K562 (cell line): ENCODE measurements around the gene CBLL1. TPM values are rescaled to one million over a fixed set of nuclear protein-coding genes. Genes with fewer than 3 reads are reported as not detected.

Experiments used
- TAF9B ChIP-seq: fragments of 450-650 bp; IDR thresholded peaks from 2 replicates; pipeline ENCODE4 v1.6.1; 2018; ENCODE audit warnings: mild to moderate bottlenecking; ENCODE audit not compliant: partially characterized antibody
- polyA plus RNA-seq, 8 experiments: library from polyadenylated mRNA; depleted of rRNA in 4 of 8; stranded (reverse) in 5 of 8; unstranded in 3 of 8; fragments of >200 nt; fragmentation: Nextera tagmentation in 2 of 8; fragmentation: Illumina TruSeq in 1 of 8; extraction: Ambion mirVana in 2 of 8; extraction: Trizol in 1 of 8; gene quantifications; 2 replicates each; pipeline versions ENCODE4 v1.2.1 to v1.2.3, GENCODE V29; 2011 to 2014; ENCODE audit warnings: inconsistent platforms in 1 of 8, missing spikeins in 1 of 8
- total RNA-seq, 7 experiments: library from RNA; depleted of rRNA in 6 of 7; stranded (reverse); fragments of >200 nt in 6 of 7; fragmentation: Illumina TruSeq in 2 of 7; extraction: Trizol in 2 of 7; gene quantifications; 2 replicates each; pipeline versions ENCODE4 v1.2.1 to v1.2.3, GENCODE V29; 2011 to 2021; ENCODE audit warnings: low replicate concordance in 1 of 7
- TF ChIP-seq, protein P1 (sequence below): sonication (generic); formaldehyde crosslinking; IDR thresholded peaks from 2 replicates; pipeline ENCODE4 v1.8.1; 2023; ENCODE audit warnings: mild to moderate bottlenecking, missing genetic modification reagents, moderate library complexity
- TF ChIP-seq, protein P2 (sequence below): sonication (generic); formaldehyde crosslinking; IDR thresholded peaks from 2 replicates; pipeline ENCODE4 v1.8.1; 2023; ENCODE audit warnings: missing genetic modification reagents, mild to moderate bottlenecking, borderline replicate concordance
- TF ChIP-seq, protein P3 (sequence below): fragments of 150-350 bp; IDR thresholded peaks from 2 replicates; pipeline ENCODE4 v1.6.1; 2014; ENCODE audit warnings: low read depth, mild to moderate bottlenecking, low read length, borderline replicate concordance

Gene CBLL1
- total and polyA plus RNA-seq, 9 of the 15 experiments (the other 6 are each of a cell fraction or from before 2014, with no cell fraction given), result 14.7 to 67.9 (median 35.4) TPM

DNA sequence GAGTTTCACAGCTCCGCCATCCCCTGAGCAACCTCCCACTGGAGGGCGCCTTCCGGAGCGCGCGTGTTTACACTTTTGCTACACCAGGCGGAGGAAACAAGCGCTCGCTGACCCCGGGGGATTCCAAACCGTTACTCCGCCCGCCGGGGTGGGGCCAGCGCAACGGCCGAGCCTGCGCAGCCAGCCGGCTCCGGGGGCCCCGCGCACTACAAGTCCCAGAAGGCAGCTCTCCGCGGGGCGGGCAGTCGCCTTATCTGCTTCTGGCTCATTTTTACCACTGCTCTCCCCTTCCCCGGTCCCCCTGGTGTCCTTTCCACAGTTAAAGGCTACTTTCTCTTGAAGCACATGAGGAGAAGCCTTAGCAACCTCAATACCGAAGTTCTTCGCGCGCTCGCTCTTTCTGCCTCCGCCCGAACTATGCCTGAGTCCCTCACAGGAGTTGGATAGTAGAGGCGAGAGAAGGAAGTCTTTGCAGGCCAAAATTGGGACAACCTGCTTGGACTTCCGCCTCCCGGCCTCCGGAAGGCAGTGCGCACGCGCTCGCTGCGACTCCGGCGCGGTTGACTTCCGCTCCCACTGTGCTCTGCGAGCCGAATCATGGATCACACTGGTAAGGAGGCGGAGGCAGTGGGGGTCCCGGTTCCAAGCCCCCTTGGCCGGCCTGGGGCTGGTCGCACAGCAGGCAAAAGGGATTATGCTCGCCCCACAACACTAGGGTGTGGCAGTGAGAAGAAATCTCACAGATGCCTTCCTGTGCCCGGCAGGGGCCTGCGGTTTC is at the start of gene CBLL1 (continued):
- TF ChIP-seq, protein P1, sequence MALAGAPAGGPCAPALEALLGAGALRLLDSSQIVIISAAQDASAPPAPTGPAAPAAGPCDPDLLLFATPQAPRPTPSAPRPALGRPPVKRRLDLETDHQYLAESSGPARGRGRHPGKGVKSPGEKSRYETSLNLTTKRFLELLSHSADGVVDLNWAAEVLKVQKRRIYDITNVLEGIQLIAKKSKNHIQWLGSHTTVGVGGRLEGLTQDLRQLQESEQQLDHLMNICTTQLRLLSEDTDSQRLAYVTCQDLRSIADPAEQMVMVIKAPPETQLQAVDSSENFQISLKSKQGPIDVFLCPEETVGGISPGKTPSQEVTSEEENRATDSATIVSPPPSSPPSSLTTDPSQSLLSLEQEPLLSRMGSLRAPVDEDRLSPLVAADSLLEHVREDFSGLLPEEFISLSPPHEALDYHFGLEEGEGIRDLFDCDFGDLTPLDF (CRISPR knock-in tag), result peak; percentile 94
- TF ChIP-seq, protein P2, sequence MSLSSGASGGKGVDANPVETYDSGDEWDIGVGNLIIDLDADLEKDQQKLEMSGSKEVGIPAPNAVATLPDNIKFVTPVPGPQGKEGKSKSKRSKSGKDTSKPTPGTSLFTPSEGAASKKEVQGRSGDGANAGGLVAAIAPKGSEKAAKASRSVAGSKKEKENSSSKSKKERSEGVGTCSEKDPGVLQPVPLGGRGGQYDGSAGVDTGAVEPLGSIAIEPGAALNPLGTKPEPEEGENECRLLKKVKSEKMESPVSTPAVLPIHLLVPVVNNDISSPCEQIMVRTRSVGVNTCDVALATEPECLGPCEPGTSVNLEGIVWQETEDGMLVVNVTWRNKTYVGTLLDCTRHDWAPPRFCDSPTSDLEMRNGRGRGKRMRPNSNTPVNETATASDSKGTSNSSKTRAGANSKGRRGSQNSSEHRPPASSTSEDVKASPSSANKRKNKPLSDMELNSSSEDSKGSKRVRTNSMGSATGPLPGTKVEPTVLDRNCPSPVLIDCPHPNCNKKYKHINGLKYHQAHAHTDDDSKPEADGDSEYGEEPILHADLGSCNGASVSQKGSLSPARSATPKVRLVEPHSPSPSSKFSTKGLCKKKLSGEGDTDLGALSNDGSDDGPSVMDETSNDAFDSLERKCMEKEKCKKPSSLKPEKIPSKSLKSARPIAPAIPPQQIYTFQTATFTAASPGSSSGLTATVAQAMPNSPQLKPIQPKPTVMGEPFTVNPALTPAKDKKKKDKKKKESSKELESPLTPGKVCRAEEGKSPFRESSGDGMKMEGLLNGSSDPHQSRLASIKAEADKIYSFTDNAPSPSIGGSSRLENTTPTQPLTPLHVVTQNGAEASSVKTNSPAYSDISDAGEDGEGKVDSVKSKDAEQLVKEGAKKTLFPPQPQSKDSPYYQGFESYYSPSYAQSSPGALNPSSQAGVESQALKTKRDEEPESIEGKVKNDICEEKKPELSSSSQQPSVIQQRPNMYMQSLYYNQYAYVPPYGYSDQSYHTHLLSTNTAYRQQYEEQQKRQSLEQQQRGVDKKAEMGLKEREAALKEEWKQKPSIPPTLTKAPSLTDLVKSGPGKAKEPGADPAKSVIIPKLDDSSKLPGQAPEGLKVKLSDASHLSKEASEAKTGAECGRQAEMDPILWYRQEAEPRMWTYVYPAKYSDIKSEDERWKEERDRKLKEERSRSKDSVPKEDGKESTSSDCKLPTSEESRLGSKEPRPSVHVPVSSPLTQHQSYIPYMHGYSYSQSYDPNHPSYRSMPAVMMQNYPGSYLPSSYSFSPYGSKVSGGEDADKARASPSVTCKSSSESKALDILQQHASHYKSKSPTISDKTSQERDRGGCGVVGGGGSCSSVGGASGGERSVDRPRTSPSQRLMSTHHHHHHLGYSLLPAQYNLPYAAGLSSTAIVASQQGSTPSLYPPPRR, result peak; percentile 93; the same call in 1 of the 2 replicates
- TF ChIP-seq TAF9B, result peak; percentile 82
- TF ChIP-seq, protein P3, sequence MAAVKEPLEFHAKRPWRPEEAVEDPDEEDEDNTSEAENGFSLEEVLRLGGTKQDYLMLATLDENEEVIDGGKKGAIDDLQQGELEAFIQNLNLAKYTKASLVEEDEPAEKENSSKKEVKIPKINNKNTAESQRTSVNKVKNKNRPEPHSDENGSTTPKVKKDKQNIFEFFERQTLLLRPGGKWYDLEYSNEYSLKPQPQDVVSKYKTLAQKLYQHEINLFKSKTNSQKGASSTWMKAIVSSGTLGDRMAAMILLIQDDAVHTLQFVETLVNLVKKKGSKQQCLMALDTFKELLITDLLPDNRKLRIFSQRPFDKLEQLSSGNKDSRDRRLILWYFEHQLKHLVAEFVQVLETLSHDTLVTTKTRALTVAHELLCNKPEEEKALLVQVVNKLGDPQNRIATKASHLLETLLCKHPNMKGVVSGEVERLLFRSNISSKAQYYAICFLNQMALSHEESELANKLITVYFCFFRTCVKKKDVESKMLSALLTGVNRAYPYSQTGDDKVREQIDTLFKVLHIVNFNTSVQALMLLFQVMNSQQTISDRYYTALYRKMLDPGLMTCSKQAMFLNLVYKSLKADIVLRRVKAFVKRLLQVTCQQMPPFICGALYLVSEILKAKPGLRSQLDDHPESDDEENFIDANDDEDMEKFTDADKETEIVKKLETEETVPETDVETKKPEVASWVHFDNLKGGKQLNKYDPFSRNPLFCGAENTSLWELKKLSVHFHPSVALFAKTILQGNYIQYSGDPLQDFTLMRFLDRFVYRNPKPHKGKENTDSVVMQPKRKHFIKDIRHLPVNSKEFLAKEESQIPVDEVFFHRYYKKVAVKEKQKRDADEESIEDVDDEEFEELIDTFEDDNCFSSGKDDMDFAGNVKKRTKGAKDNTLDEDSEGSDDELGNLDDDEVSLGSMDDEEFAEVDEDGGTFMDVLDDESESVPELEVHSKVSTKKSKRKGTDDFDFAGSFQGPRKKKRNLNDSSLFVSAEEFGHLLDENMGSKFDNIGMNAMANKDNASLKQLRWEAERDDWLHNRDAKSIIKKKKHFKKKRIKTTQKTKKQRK, result no peak
